ENCODE results near the gene ZC3H7A. TPM values are rescaled to one million over a fixed set of nuclear protein-coding genes. Genes with fewer than 3 reads are reported as not detected.
"Not testable (repeated sequence)": the region's sequence is repeated elsewhere in the genome, so short reads cannot be mapped to it uniquely, and the experiment has no call there.

Gene ZC3H7A
- total RNA-seq, 1 donor from 2014 or later: 61.2 TPM

GRCh38 chr16:11799509-11800381, 2.7 kb upstream of the ZC3H7A start:
- DNase-seq (ENCODE audit: low spot score): no peak

- DNase-seq (ENCODE audit: low spot score): no peak
These were observed 1.9 kb upstream of the ZC3H7A start for GRCh38 chr16:11799017-11799381.

- DNase-seq (ENCODE audit: low spot score): no peak
These were observed 870 bp upstream of the ZC3H7A start for GRCh38 chr16:11797957-11798299.

GRCh38 chr16:11796227-11797165, 562 bp downstream of the ZC3H7A start:
- peak; percentile 68 for DNase-seq (ENCODE audit: low spot score)

GRCh38 chr16:11795887-11796226, 1.2 kb downstream of the ZC3H7A start:
- DNase-seq (ENCODE audit: low spot score): no peak

GRCh38 chr16:11794996-11795886, 1.8 kb downstream of the ZC3H7A start:
- peak; percentile 59 for DNase-seq (ENCODE audit: low spot score)

- DNase-seq (ENCODE audit: low spot score): no peak
These were observed 2.6 kb downstream of the ZC3H7A start for GRCh38 chr16:11794447-11794846.

GRCh38 chr16:11793840-11794239, 3.2 kb downstream of the ZC3H7A start:
- DNase-seq (ENCODE audit: low spot score): no peak

GRCh38 chr16:11792410-11793241, 4.4 kb downstream of the ZC3H7A start:
- no peak for DNase-seq (ENCODE audit: low spot score)

GRCh38 chr16:11791144-11791828, 5.8 kb downstream of the ZC3H7A start:
- no peak for DNase-seq (ENCODE audit: low spot score)

- no peak for DNase-seq (ENCODE audit: low spot score)
These were observed 8.1 kb downstream of the ZC3H7A start for GRCh38 chr16:11788914-11789313.

GRCh38 chr16:11784980-11785599, 12.0 kb downstream of the ZC3H7A start:
- DNase-seq (ENCODE audit: low spot score): not testable (repeated sequence)

- DNase-seq (ENCODE audit: low spot score): not testable (repeated sequence)
These were observed 12.7 kb downstream of the ZC3H7A start for GRCh38 chr16:11784381-11784780.

- peak; percentile 18 for DNase-seq (ENCODE audit: low spot score)
These were observed 13.1 kb downstream of the ZC3H7A start for GRCh38 chr16:11784038-11784369.

GRCh38 chr16:11783319-11784037, 13.6 kb downstream of the ZC3H7A start:
- peak; percentile 31 for DNase-seq (ENCODE audit: low spot score)

- no peak for DNase-seq (ENCODE audit: low spot score)
These were observed 15.3 kb downstream of the ZC3H7A start for GRCh38 chr16:11781773-11782172.

GRCh38 chr16:11780991-11781680, 15.9 kb downstream of the ZC3H7A start:
- DNase-seq (ENCODE audit: low spot score): no peak

GRCh38 chr16:11779074-11779473, 18.0 kb downstream of the ZC3H7A start:
- no peak for DNase-seq (ENCODE audit: low spot score)

Measured in umbilical cord (tissue), 2 donors.